ENCODE results near the gene FBXO24. TPM values are rescaled to one million over a fixed set of nuclear protein-coding genes. Genes with fewer than 3 reads are reported as not detected.
A peak's percentile ranks its signal among the peaks of the same experiment; 100 is the strongest.

Gene FBXO24
- total RNA-seq, 4 donors from 2014 or later = 0.47 to 2.4 (median 0.57) TPM

- Histone ChIP-seq H3K27me3 (no peaks in the 10 kb centered on the region), H3K4me3 (peak within 1 kb of the TSS; percentile 99), H3K9me3 (no peaks in the 10 kb centered on the region), H3K36me3 (peaks cover 17% of the 10 kb centered on the region), H3K27ac (peak within 1 kb of the TSS; percentile 96), H3K4me1 (peaks cover 57% of the 10 kb centered on the region)
- TF ChIP-seq EP300 (IDR thresholded peaks at IDR 0.05) (peak; percentile 58), POLR2AphosphoS5 (IDR thresholded peaks at IDR 0.05) (peak; percentile 86 to 98 (median 95)), POLR2A (IDR thresholded peaks at IDR 0.05) (peak; percentile 93 to 95), CTCF (IDR thresholded peaks at IDR 0.05) (no peak)
- peak in 1 of 2 donors; percentile 89 for DNase-seq (ENCODE audit: low spot score in 2 of 2)
- WGBS = 0% methylated on average over 15 of the region's 61 CpGs
These were observed 440 bp upstream of the FBXO24 start, which contains the start of gene LRCH4 for GRCh38 chr7:100585511-100586265. TSS of gene LRCH4 (minus strand) at chr7:100586129. CDS start at chr7:100586100, 29 bp downstream.

GRCh38 chr7:100588438-100588837, 2.3 kb downstream of the FBXO24 start:
- no peak for DNase-seq (ENCODE audit: low spot score in 2 of 2)
- H3K27ac ChIP-seq = no peak overlapping the region
- H3K27me3 ChIP-seq = no peaks in the 10 kb centered on the region
- no peaks in the 10 kb centered on the region for H3K9me3 ChIP-seq
- no peaks in the 10 kb centered on the region for H3K36me3 ChIP-seq
- peaks cover 37% of the 10 kb centered on the region for H3K4me1 ChIP-seq
- 100% methylated on average over 1 of the region's 1 CpG for WGBS
- no peak overlapping the region for H3K4me3 ChIP-seq
- TF ChIP-seq EP300 (IDR thresholded peaks at IDR 0.05) = no peak
- no peak for TF ChIP-seq POLR2A (IDR thresholded peaks at IDR 0.05)
- no peak for TF ChIP-seq POLR2AphosphoS5 (IDR thresholded peaks at IDR 0.05)
- TF ChIP-seq CTCF (IDR thresholded peaks at IDR 0.05) = peak in 1 of 2 donors; percentile 16

- TF ChIP-seq CTCF (IDR thresholded peaks at IDR 0.05) = no peak
- no peak for TF ChIP-seq EP300 (IDR thresholded peaks at IDR 0.05)
- Histone ChIP-seq H3K9me3 (no peaks in the 10 kb centered on the region), H3K27ac (no peak overlapping the region), H3K4me1 (peaks cover 27% of the 10 kb centered on the region), H3K27me3 (no peaks in the 10 kb centered on the region), H3K36me3 (no peaks in the 10 kb centered on the region), H3K4me3 (no peak overlapping the region)
- no peak for DNase-seq (ENCODE audit: low spot score in 2 of 2)
- 70% methylated on average over 7 of the region's 7 CpGs for WGBS
These were observed 3.3 kb downstream of the FBXO24 start for GRCh38 chr7:100589341-100589947.

- Histone ChIP-seq H3K4me1 (peaks cover 19% of the 10 kb centered on the region), H3K9me3 (no peaks in the 10 kb centered on the region), H3K27ac (no peak overlapping the region), H3K4me3 (no peak overlapping the region), H3K36me3 (no peaks in the 10 kb centered on the region), H3K27me3 (no peaks in the 10 kb centered on the region)
- 32% methylated on average over 20 of the region's 20 CpGs for WGBS
- TF ChIP-seq POLR2A (IDR thresholded peaks at IDR 0.05) = no peak
- no peak for TF ChIP-seq CTCF (IDR thresholded peaks at IDR 0.05)
- no peak for TF ChIP-seq POLR2AphosphoS5 (IDR thresholded peaks at IDR 0.05)
- TF ChIP-seq EP300 (IDR thresholded peaks at IDR 0.05) = no peak
- no peak for DNase-seq (ENCODE audit: low spot score in 2 of 2)
These were observed 4.1 kb downstream of the FBXO24 start for GRCh38 chr7:100590077-100590737.

- Histone ChIP-seq H3K4me3 (no peak overlapping the region), H3K4me1 (peaks cover 15% of the 10 kb centered on the region), H3K27ac (no peak overlapping the region), H3K9me3 (no peaks in the 10 kb centered on the region), H3K27me3 (no peaks in the 10 kb centered on the region), H3K36me3 (no peaks in the 10 kb centered on the region)
- 98% methylated on average over 17 of the region's 17 CpGs for WGBS
- DNase-seq (ENCODE audit: low spot score in 2 of 2) = no peak
- TF ChIP-seq POLR2AphosphoS5 (IDR thresholded peaks at IDR 0.05) = no peak
- no peak for TF ChIP-seq EP300 (IDR thresholded peaks at IDR 0.05)
- TF ChIP-seq POLR2A (IDR thresholded peaks at IDR 0.05) = no peak
- no peak for TF ChIP-seq CTCF (IDR thresholded peaks at IDR 0.05)
These were observed 5.5 kb downstream of the FBXO24 start for GRCh38 chr7:100591596-100591995.

All from suprapubic skin (tissue), 4 donors.